Astrocyte (in vitro differentiated cells and primary cell): ENCODE results near the gene SDK1.

ENCODE experiments used
- EZH2 ChIP-seq: IDR thresholded peaks from 2 replicates; pipeline ENCODE4 v1.6.1; 2012; ENCODE audit warnings: mild to moderate bottlenecking, low read length, inconsistent platforms; ENCODE audit not compliant: insufficient read depth
- TF ChIP-seq, protein P1 (sequence below): IDR thresholded peaks from 2 replicates; pipeline ENCODE4 v1.5.1; 2011; ENCODE audit warnings: low read depth, mild to moderate bottlenecking, inconsistent platforms, low read length, moderate library complexity; ENCODE audit not compliant: insufficient read depth

DNA sequence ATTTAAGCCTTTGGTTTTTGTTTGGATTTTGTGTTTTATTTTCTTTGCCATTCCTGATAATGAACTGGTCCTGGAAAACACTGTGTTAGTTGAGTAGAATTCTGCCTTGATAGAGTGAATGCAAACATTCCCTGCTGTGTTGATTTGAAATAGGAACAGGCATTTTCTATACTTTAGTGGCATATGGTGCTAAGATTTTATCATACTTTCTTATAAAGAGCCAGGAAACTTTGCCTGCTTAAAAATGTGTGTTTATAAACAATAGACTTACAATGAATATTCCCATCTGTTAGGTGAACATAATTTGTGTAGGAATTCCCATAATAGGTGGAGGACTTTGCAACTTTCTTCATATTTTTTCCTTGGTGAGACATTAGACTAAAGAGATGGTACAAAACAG lies 333.3 kb downstream of the SDK1 start:
- TF ChIP-seq, protein P1, sequence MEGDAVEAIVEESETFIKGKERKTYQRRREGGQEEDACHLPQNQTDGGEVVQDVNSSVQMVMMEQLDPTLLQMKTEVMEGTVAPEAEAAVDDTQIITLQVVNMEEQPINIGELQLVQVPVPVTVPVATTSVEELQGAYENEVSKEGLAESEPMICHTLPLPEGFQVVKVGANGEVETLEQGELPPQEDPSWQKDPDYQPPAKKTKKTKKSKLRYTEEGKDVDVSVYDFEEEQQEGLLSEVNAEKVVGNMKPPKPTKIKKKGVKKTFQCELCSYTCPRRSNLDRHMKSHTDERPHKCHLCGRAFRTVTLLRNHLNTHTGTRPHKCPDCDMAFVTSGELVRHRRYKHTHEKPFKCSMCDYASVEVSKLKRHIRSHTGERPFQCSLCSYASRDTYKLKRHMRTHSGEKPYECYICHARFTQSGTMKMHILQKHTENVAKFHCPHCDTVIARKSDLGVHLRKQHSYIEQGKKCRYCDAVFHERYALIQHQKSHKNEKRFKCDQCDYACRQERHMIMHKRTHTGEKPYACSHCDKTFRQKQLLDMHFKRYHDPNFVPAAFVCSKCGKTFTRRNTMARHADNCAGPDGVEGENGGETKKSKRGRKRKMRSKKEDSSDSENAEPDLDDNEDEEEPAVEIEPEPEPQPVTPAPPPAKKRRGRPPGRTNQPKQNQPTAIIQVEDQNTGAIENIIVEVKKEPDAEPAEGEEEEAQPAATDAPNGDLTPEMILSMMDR, result no peak
- no peak for TF ChIP-seq EZH2
